Measurements from ENCODE around the gene RPL13.

GRCh38 chr16:89565256-89565505, 4.7 kb downstream of the RPL13 start:
- TF ChIP-seq EZH2 (IDR thresholded peaks at IDR 0.05; ENCODE audit: borderline replicate concordance, low read depth, low read length, severe bottlenecking) (no peak), CTCF (IDR thresholded peaks at IDR 0.05; ENCODE audit: borderline replicate concordance, extremely low read depth, low read length, poor library complexity, severe bottlenecking) (no peak)
